Measurements from ENCODE around the gene ZMYM2.
"Not testable (repeated sequence)": the region's sequence is repeated elsewhere in the genome, so short reads cannot be mapped to it uniquely, and the experiment has no call there.

The ZMYM2 gene

GRCh38 chr13:19958155-19959111 is at the start of gene ZMYM2:
TSS of gene ZMYM2 (plus strand) at chr13:19958727. CDS start at chr13:19993073, 34,346 bp downstream.
- peak; percentile 99 for DNase-seq (ENCODE audit: low spot score)

- DNase-seq (ENCODE audit: low spot score), result no peak
Measured at GRCh38 chr13:19910336-19911072, 48.0 kb upstream of the ZMYM2 start.

- peak; percentile 37 for DNase-seq (ENCODE audit: low spot score)
Measured at GRCh38 chr13:19927117-19927748, 31.3 kb upstream of the ZMYM2 start.

- DNase-seq (ENCODE audit: low spot score), result no peak
Measured at GRCh38 chr13:19940106-19940505, 18.4 kb upstream of the ZMYM2 start.

GRCh38 chr13:19950374-19950773 is 8.2 kb upstream of the ZMYM2 start:
- DNase-seq (ENCODE audit: low spot score), result no peak

- DNase-seq (ENCODE audit: low spot score), result no peak
Measured at GRCh38 chr13:19952850-19953249, 5.7 kb upstream of the ZMYM2 start.

- DNase-seq (ENCODE audit: low spot score), result no peak
Measured at GRCh38 chr13:19955873-19956559, 2.5 kb upstream of the ZMYM2 start.

GRCh38 chr13:19957320-19958154 is 990 bp upstream of the ZMYM2 start:
- peak; percentile 24 for DNase-seq (ENCODE audit: low spot score)

GRCh38 chr13:19959141-19959830 is 759 bp downstream of the ZMYM2 start:
- peak; percentile 62 for DNase-seq (ENCODE audit: low spot score)

GRCh38 chr13:19959831-19960652 is 1.5 kb downstream of the ZMYM2 start:
- DNase-seq (ENCODE audit: low spot score), result peak; percentile 85

- no peak for DNase-seq (ENCODE audit: low spot score)
Measured at GRCh38 chr13:19960653-19960976, 2.1 kb downstream of the ZMYM2 start.

- DNase-seq (ENCODE audit: low spot score), result no peak
Measured at GRCh38 chr13:19961489-19961888, 3.0 kb downstream of the ZMYM2 start.

- DNase-seq (ENCODE audit: low spot score), result no peak
Measured at GRCh38 chr13:19961924-19962323, 3.4 kb downstream of the ZMYM2 start.

- no peak for DNase-seq (ENCODE audit: low spot score)
Measured at GRCh38 chr13:19962894-19963293, 4.4 kb downstream of the ZMYM2 start.

- DNase-seq (ENCODE audit: low spot score), result no peak
Measured at GRCh38 chr13:19967621-19968020, 9.1 kb downstream of the ZMYM2 start.

GRCh38 chr13:19974498-19975009 is 16.0 kb downstream of the ZMYM2 start:
- DNase-seq (ENCODE audit: low spot score), result not testable (repeated sequence)

- DNase-seq (ENCODE audit: low spot score), result no peak
Measured at GRCh38 chr13:19978831-19979437, 20.4 kb downstream of the ZMYM2 start.

GRCh38 chr13:19981685-19982238 is 23.2 kb downstream of the ZMYM2 start:
- no peak for DNase-seq (ENCODE audit: low spot score)
